ENCODE measurements around the gene NET1.

Gene NET1

DNA sequence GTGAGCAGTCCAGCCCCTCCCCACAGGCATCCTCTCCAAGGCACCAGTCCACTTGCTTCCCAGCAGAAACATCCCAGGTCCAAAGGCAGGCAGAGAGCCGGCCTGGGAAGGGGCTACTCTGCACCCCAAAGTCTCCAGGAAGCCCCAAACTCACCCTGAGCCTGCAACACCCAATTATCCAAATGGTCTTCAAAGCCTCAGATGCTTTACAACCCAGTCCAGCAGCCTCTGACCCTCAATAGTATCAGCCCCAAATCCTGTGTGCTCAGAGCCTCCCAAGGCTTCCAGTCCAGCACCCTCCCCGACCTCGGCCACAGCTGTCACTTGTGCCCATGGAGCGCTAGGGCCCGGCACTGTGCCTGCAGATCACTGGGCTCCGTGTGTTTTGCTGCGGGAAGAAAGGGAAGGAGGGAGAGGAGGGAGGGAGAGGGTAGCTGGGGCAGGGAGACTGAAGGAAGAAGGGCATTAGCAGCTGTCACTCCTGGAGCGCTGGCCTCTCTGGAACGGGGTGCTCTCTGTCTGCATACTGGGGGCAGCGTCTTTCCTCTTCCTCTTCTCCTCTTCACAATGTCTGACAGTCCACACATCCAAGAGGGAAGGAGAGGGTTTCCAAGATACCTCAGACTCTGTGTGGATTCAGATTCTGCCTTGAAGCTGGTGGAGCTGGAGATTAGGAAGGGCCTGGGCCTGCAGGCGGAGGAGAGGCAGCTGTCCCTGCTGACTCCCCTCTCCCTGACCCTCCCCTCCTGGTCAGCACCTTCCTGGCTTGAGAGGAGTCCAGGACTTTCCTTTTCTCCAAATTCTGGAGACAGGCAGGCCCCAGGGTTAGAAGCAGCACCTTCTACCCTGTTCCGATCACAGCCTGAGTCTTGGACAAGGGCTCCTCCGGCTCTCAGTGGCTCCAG, 73.8 kb downstream of the NET1 start:
- peaks cover 21% of the 10 kb centered on the region for H3K4me1 ChIP-seq (ENCODE audit: control insufficient read depth, insufficient read depth, low read length)
- no peak overlapping the region; the same call in 1 of the 2 replicates for H3K4me3 ChIP-seq (ENCODE audit: low read depth, low read length)
- H3K27me3 ChIP-seq (ENCODE audit: control insufficient read depth, insufficient read depth, low read length): no peaks in the 10 kb centered on the region
- no peak overlapping the region for H3K9ac ChIP-seq (ENCODE audit: low read length)
- no peak overlapping the region for H3K27ac ChIP-seq (ENCODE audit: low read depth, low read length)
- peaks cover 4% of the 10 kb centered on the region; the same call in 1 of the 2 replicates for H3K9me3 ChIP-seq (ENCODE audit: control insufficient read depth, insufficient read depth, low read depth, low read length)
- H3K36me3 ChIP-seq (ENCODE audit: control insufficient read depth, insufficient read depth, low read length): no peaks in the 10 kb centered on the region

DNA sequence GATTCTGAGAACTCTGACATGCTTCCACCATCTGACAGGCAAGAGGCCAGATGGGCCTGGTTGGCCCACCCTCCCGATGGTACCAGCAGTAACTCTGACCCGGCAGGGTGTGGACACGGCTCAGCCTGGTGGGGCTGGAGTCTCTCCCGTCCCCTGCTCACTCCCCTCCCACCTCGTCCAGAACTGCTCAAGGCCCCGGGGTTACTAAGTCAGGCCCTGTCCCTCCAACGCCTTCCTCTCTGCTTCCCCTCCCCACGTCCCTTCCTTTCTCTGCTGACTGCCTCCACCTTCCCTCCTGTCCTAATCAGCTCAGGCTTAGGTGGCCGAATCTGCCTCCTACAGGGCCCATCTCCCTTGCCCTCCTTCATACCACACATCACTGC, 74.5 kb downstream of the NET1 start:
- Histone ChIP-seq H3K9ac (ENCODE audit: low read length) (no peak overlapping the region), H3K4me3 (ENCODE audit: low read depth, low read length) (no peak overlapping the region), H3K9me3 (ENCODE audit: control insufficient read depth, insufficient read depth, low read depth, low read length) (peaks cover 8% of the 10 kb centered on the region; the same call in 1 of the 2 replicates), H3K4me1 (ENCODE audit: control insufficient read depth, insufficient read depth, low read length) (peaks cover 21% of the 10 kb centered on the region), H3K27me3 (ENCODE audit: control insufficient read depth, insufficient read depth, low read length) (no peaks in the 10 kb centered on the region), H3K27ac (ENCODE audit: low read depth, low read length) (no peak overlapping the region), H3K36me3 (ENCODE audit: control insufficient read depth, insufficient read depth, low read length) (no peaks in the 10 kb centered on the region)

DNA sequence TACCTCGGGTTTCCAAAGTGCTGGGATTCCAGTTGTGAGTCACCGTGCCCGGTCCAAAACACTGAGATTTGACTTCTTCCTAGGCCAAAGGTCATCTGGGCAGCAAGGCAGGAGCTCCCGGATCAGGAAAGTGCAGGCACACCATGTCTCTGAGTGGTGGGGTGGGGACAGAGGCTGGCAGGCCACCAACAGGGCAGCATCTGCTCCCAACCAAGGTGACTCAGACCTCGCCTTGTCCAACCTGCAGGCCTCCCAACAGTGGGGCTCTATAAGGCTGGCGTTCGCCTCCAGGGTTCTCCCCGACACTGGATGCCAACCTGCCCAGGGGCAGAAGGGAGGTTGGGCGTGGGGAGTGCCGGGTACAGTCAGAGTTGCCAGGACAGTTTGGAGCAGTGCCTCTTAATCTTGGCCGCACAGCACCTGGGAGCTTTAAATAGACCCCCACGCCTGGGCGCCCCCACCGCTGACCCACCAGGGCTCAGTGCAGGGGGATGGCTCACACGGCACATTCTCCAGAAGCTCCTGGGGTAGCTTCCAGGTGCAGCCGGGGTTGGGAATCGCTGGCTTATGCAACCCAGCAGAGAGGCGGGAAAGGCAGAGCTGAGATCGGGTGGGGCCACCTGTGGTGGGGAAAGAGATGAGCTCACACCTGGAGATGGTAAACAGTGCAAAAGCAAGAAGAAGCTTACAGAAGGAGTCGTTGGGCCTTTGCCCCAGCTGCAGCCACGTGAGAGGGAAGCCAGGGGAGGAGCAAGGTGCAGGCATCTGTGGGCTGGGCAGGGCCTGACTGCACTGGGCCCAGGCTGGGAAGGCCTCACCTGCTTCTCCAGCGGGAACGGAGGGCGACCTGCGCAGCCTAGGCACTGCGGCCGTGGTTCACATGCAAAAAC, 76.2 kb downstream of the NET1 start:
- Histone ChIP-seq H3K27ac (ENCODE audit: low read depth, low read length) (no peak overlapping the region), H3K4me1 (ENCODE audit: control insufficient read depth, insufficient read depth, low read length) (peaks cover 21% of the 10 kb centered on the region), H3K27me3 (ENCODE audit: control insufficient read depth, insufficient read depth, low read length) (no peaks in the 10 kb centered on the region), H3K9ac (ENCODE audit: low read length) (no peak overlapping the region), H3K36me3 (ENCODE audit: control insufficient read depth, insufficient read depth, low read length) (no peaks in the 10 kb centered on the region), H3K4me3 (ENCODE audit: low read depth, low read length) (no peak overlapping the region), H3K9me3 (ENCODE audit: control insufficient read depth, insufficient read depth, low read depth, low read length) (peaks cover 21% of the 10 kb centered on the region)

DNA sequence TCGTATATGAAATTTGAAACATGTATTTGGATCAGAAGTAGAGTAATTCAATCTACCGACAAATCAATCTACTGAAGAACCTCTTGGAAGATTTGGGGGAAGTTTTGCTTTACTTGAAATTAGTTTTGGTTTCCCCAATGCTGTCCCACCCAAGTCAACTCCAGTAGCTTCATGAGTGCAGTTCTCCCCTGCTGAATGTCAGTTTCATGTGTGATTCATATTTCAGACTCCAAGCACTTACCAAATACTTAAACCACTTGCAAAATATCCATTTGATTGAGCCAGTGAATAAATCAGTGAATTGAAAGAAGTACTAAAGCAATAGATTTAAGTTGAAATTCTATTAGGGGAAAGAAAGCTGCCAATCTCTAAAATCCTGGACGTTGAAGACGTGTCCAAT, 77.7 kb downstream of the NET1 start:
- peaks cover 21% of the 10 kb centered on the region for H3K4me1 ChIP-seq (ENCODE audit: control insufficient read depth, insufficient read depth, low read length)
- no peak overlapping the region for H3K9ac ChIP-seq (ENCODE audit: low read length)
- H3K27me3 ChIP-seq (ENCODE audit: control insufficient read depth, insufficient read depth, low read length): no peaks in the 10 kb centered on the region
- H3K9me3 ChIP-seq (ENCODE audit: control insufficient read depth, insufficient read depth, low read depth, low read length): peaks cover 21% of the 10 kb centered on the region
- H3K4me3 ChIP-seq (ENCODE audit: low read depth, low read length): no peak overlapping the region
- no peak overlapping the region for H3K27ac ChIP-seq (ENCODE audit: low read depth, low read length)
- H3K36me3 ChIP-seq (ENCODE audit: control insufficient read depth, insufficient read depth, low read length): no peaks in the 10 kb centered on the region

DNA sequence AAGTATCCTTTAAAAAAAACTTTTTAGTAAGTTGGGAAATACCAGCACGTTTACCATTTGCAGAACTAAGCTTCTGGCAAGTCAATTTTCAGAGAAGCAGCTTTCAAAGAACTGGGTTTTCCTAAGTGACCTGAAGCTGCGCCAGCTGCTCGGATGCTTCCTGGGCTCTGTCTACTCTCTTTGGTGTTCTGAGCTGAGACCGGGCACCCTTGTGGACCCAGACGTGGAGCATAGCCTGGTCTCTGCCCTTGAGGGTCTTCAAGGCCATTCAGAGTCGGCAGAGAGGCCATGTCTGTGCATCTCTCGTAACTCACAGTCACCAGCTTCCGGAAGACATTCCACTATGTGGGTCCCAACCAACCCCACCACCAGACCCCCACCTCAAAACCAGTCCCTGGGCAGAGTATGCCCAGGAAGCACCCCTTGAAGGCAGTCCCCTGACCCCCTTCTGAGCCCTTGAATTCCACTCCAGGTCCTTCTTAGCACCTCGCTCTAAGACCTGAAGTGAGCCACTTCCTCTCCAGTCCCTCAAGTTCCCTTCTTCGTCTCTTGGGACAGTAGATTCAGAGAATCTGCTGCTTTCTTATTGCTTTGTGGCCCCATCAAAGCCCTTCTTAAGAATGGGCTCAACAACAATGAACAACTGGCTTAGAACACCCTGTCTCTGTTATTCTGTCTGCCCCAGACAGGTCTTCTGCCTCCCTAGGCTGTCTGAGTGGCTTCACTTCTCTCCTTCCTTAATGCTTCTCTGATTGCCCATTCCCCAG, 78.5 kb downstream of the NET1 start:
- no peak overlapping the region for H3K27ac ChIP-seq (ENCODE audit: low read depth, low read length)
- peaks cover 20% of the 10 kb centered on the region for H3K4me1 ChIP-seq (ENCODE audit: control insufficient read depth, insufficient read depth, low read length)
- no peaks in the 10 kb centered on the region for H3K27me3 ChIP-seq (ENCODE audit: control insufficient read depth, insufficient read depth, low read length)
- H3K9ac ChIP-seq (ENCODE audit: low read length): no peak overlapping the region
- no peak overlapping the region for H3K4me3 ChIP-seq (ENCODE audit: low read depth, low read length)
- H3K36me3 ChIP-seq (ENCODE audit: control insufficient read depth, insufficient read depth, low read length): no peaks in the 10 kb centered on the region
- H3K9me3 ChIP-seq (ENCODE audit: control insufficient read depth, insufficient read depth, low read depth, low read length): peaks cover 21% of the 10 kb centered on the region

DNA sequence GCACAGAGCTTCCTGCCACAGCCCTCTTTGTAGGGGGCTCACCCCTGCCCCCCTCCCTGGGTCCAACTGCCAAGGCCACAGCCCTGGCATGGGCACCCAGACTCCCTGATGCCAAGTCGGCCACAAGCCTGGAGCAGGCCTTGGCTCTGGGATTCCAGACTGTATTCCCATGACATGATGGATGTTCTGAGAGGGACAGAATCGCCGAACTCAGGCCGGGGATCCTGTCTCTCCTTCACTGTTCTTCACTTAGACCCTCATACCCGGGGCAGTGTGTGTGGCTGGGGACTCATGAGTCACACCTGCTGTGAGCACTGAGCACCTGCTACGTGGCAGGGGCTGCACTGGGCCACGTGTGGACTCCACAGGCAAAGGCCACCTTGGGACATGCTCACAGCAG, 79.1 kb downstream of the NET1 start:
- no peaks in the 10 kb centered on the region for H3K36me3 ChIP-seq (ENCODE audit: control insufficient read depth, insufficient read depth, low read length)
- peaks cover 16% of the 10 kb centered on the region for H3K4me1 ChIP-seq (ENCODE audit: control insufficient read depth, insufficient read depth, low read length)
- H3K27me3 ChIP-seq (ENCODE audit: control insufficient read depth, insufficient read depth, low read length): no peaks in the 10 kb centered on the region
- H3K9ac ChIP-seq (ENCODE audit: low read length): no peak overlapping the region
- no peak overlapping the region for H3K27ac ChIP-seq (ENCODE audit: low read depth, low read length)
- H3K4me3 ChIP-seq (ENCODE audit: low read depth, low read length): no peak overlapping the region
- peaks cover 21% of the 10 kb centered on the region for H3K9me3 ChIP-seq (ENCODE audit: control insufficient read depth, insufficient read depth, low read depth, low read length)

DNA sequence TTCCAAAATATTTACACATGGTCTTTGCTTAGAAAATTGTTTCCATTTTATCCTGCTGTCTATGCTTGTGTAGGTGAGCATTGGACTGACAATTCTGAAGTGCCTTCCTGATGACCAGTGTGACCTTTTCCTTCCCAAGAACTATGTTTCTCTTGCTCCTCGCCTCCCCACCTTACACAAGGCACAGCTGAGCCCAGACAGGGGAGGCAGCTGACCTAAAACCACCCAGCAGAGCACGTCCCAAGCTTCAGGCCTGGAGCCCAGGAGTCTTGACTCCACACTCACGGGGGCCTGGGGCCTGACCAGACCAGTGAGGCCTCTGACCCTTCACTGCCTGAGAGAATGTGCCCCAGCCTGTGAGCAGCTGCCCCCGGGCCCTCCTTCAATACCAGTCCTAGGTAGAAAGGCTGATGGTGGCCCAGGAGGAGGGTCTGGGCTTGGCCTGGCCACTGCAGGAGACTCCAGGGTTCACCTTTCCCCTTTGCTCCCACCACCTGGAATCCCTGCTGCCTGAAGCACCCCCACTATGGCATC, 80.0 kb downstream of the NET1 start:
- H3K36me3 ChIP-seq (ENCODE audit: control insufficient read depth, insufficient read depth, low read length): no peaks in the 10 kb centered on the region
- no peak overlapping the region for H3K4me3 ChIP-seq (ENCODE audit: low read depth, low read length)
- H3K4me1 ChIP-seq (ENCODE audit: control insufficient read depth, insufficient read depth, low read length): peaks cover 10% of the 10 kb centered on the region
- no peaks in the 10 kb centered on the region for H3K27me3 ChIP-seq (ENCODE audit: control insufficient read depth, insufficient read depth, low read length)
- H3K9me3 ChIP-seq (ENCODE audit: control insufficient read depth, insufficient read depth, low read depth, low read length): peaks cover 21% of the 10 kb centered on the region
- no peak overlapping the region for H3K27ac ChIP-seq (ENCODE audit: low read depth, low read length)
- H3K9ac ChIP-seq (ENCODE audit: low read length): no peak overlapping the region

DNA sequence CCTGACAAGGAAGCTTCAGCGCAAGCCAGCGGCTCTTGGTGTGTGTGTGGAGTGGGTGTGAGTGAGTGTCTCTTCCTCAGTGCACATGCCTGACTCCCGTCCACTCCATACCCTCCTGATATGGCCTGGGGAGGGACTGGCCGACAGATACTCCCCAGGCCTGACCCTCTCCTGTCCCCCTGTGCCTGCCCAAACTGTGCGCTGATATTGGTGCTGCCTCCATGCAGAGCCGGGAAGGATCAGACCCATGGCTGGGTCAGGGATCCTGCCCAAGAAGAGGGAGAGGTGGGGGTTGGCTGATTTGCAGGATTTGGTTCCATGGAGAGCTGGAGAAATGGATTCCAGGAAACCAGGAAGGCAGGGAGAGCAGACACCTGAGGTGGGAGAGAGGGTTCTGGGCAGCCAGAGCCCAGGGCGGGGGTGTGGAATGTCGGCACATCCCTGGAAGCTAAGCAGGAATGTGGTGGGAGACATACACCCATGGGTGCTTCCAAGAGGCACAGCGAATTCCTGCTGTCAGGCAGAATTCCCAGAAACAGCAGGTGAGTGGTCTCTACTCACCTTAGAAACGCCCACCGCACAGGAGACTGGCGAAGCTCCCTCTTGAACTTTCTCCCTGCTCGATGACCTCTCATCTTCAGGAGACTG, 80.7 kb downstream of the NET1 start:
- Histone ChIP-seq H3K36me3 (ENCODE audit: control insufficient read depth, insufficient read depth, low read length) (no peaks in the 10 kb centered on the region), H3K4me1 (ENCODE audit: control insufficient read depth, insufficient read depth, low read length) (peaks cover 10% of the 10 kb centered on the region), H3K27me3 (ENCODE audit: control insufficient read depth, insufficient read depth, low read length) (no peaks in the 10 kb centered on the region), H3K9me3 (ENCODE audit: control insufficient read depth, insufficient read depth, low read depth, low read length) (peaks cover 21% of the 10 kb centered on the region), H3K4me3 (ENCODE audit: low read depth, low read length) (no peak overlapping the region), H3K27ac (ENCODE audit: low read depth, low read length) (no peak overlapping the region), H3K9ac (ENCODE audit: low read length) (no peak overlapping the region)

DNA sequence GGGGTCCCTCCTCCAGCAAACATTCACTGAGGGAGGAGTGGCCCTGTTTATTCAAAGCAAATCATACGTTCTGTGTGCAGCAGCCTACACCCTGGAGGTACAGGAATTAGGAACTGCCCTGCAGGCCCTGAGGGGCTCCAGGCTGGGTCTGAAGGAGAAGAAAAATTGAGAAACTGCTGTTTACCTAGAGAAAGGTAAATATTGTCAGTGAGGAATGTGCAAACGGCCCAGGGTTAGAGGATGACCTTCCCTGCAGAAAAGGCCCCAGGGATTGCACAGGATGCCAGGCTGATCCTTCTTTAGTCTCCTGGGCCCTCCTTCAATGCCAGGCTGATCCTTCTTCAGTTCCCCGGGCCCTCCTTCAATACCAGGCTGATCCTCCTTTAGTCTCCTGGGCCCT, 81.3 kb downstream of the NET1 start:
- peaks cover 21% of the 10 kb centered on the region for H3K9me3 ChIP-seq (ENCODE audit: control insufficient read depth, insufficient read depth, low read depth, low read length)
- H3K27ac ChIP-seq (ENCODE audit: low read depth, low read length): no peak overlapping the region
- no peaks in the 10 kb centered on the region for H3K27me3 ChIP-seq (ENCODE audit: control insufficient read depth, insufficient read depth, low read length)
- H3K36me3 ChIP-seq (ENCODE audit: control insufficient read depth, insufficient read depth, low read length): no peaks in the 10 kb centered on the region
- no peak overlapping the region for H3K9ac ChIP-seq (ENCODE audit: low read length)
- no peak overlapping the region for H3K4me3 ChIP-seq (ENCODE audit: low read depth, low read length)
- peaks cover 3% of the 10 kb centered on the region; the same call in 1 of the 2 replicates for H3K4me1 ChIP-seq (ENCODE audit: control insufficient read depth, insufficient read depth, low read length)

DNA sequence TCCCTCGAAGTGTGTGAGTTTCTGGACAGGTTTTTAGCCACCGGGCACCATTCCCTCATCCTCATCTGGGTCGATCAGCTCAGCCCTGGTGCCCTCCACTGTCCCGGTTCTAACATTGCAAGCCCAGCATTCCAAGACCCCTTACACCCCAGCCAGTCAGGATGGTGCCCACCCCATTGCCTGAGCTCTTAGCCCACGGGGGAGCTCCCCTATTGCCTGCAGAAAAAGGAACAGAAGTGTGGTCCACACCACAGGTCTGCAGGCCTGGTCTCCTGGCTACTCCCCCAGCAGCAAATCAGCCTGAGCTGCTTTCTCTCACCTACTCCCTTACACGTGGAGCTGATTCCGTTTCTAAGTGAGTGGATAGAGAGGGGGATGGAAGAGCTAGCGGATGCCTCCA, 82.3 kb downstream of the NET1 start:
- no peaks in the 10 kb centered on the region for H3K36me3 ChIP-seq (ENCODE audit: control insufficient read depth, insufficient read depth, low read length)
- no peak overlapping the region for H3K4me3 ChIP-seq (ENCODE audit: low read depth, low read length)
- peaks cover 3% of the 10 kb centered on the region; the same call in 1 of the 2 replicates for H3K4me1 ChIP-seq (ENCODE audit: control insufficient read depth, insufficient read depth, low read length)
- H3K9me3 ChIP-seq (ENCODE audit: control insufficient read depth, insufficient read depth, low read depth, low read length): peaks cover 21% of the 10 kb centered on the region
- no peak overlapping the region for H3K9ac ChIP-seq (ENCODE audit: low read length)
- no peaks in the 10 kb centered on the region for H3K27me3 ChIP-seq (ENCODE audit: control insufficient read depth, insufficient read depth, low read length)
- H3K27ac ChIP-seq (ENCODE audit: low read depth, low read length): no peak overlapping the region

Measured in HUES6 (cell line).